IPS-15b (cell line): ENCODE measurements around the gene BAHCC1.

Source experiments
- H3K27me3 ChIP-seq: one replicate; pipeline ENCODE4 v1.6.1; 2013; ENCODE audit warnings: low read length; ENCODE audit not compliant: control insufficient read depth, insufficient read depth
- H3K36me3 ChIP-seq: one replicate; pipeline ENCODE4 v1.6.1; 2013; ENCODE audit warnings: low read length; ENCODE audit not compliant: control insufficient read depth, insufficient read depth
- H3K4me1 ChIP-seq: one replicate; pipeline ENCODE4 v1.6.1; 2013; ENCODE audit warnings: mild to moderate bottlenecking, low read length; ENCODE audit not compliant: control insufficient read depth, insufficient read depth
- H3K4me3 ChIP-seq: one replicate; pipeline ENCODE4 v1.5.1; 2013; ENCODE audit warnings: low read depth, low read length
- H3K9ac ChIP-seq: one replicate; pipeline ENCODE4 v1.6.1; 2013; ENCODE audit warnings: low read depth, mild to moderate bottlenecking, low read length
- H3K9me3 ChIP-seq: one replicate; pipeline ENCODE4 v1.6.1; 2013; ENCODE audit warnings: mild to moderate bottlenecking, low read length; ENCODE audit not compliant: control insufficient read depth, insufficient read depth

BAHCC1 gene

GRCh38 chr17:81481815-81482505, 86.7 kb downstream of the BAHCC1 start:
- H3K27me3 ChIP-seq = peaks cover 55% of the 10 kb centered on the region
- no peaks in the 10 kb centered on the region for H3K36me3 ChIP-seq
- H3K4me3 ChIP-seq = peak overlapping the region; percentile 26
- H3K9me3 ChIP-seq = no peaks in the 10 kb centered on the region
- H3K4me1 ChIP-seq = peaks cover 2% of the 10 kb centered on the region
- no peak overlapping the region for H3K9ac ChIP-seq

- H3K27me3 ChIP-seq = peaks cover 57% of the 10 kb centered on the region
- H3K4me3 ChIP-seq = no peak overlapping the region
- peaks cover 2% of the 10 kb centered on the region for H3K4me1 ChIP-seq
- H3K9me3 ChIP-seq = no peaks in the 10 kb centered on the region
- H3K36me3 ChIP-seq = no peaks in the 10 kb centered on the region
- no peak overlapping the region for H3K9ac ChIP-seq
These were observed 87.4 kb downstream of the BAHCC1 start for GRCh38 chr17:81482673-81483072.

GRCh38 chr17:81483085-81483861, 88.0 kb downstream of the BAHCC1 start:
- no peaks in the 10 kb centered on the region for H3K9me3 ChIP-seq
- H3K36me3 ChIP-seq = no peaks in the 10 kb centered on the region
- no peak overlapping the region for H3K9ac ChIP-seq
- peak overlapping the region; percentile 63 for H3K4me3 ChIP-seq
- H3K4me1 ChIP-seq = peaks cover 2% of the 10 kb centered on the region
- H3K27me3 ChIP-seq = peaks cover 53% of the 10 kb centered on the region

GRCh38 chr17:81483862-81484194, 88.6 kb downstream of the BAHCC1 start:
- Histone ChIP-seq H3K4me1 (peaks cover 2% of the 10 kb centered on the region), H3K36me3 (no peaks in the 10 kb centered on the region), H3K27me3 (peaks cover 53% of the 10 kb centered on the region), H3K9ac (peak overlapping the region; percentile 24), H3K4me3 (peak overlapping the region; percentile 63), H3K9me3 (no peaks in the 10 kb centered on the region)

GRCh38 chr17:81484195-81484979, 89.1 kb downstream of the BAHCC1 start:
- Histone ChIP-seq H3K9ac (peak overlapping the region; percentile 24), H3K27me3 (peaks cover 50% of the 10 kb centered on the region), H3K4me1 (peaks cover 2% of the 10 kb centered on the region), H3K36me3 (no peaks in the 10 kb centered on the region), H3K9me3 (no peaks in the 10 kb centered on the region), H3K4me3 (peak overlapping the region; percentile 63)

GRCh38 chr17:81486199-81486810, 91.0 kb downstream of the BAHCC1 start:
- H3K9ac ChIP-seq = no peak overlapping the region
- H3K27me3 ChIP-seq = peaks cover 34% of the 10 kb centered on the region
- no peaks in the 10 kb centered on the region for H3K9me3 ChIP-seq
- no peak overlapping the region for H3K4me3 ChIP-seq
- H3K4me1 ChIP-seq = peaks cover 14% of the 10 kb centered on the region
- H3K36me3 ChIP-seq = no peaks in the 10 kb centered on the region

- Histone ChIP-seq H3K27me3 (peaks cover 28% of the 10 kb centered on the region), H3K4me3 (no peak overlapping the region)
These were observed 91.8 kb downstream of the BAHCC1 start for GRCh38 chr17:81487089-81487486.

GRCh38 chr17:81487487-81488275, 92.4 kb downstream of the BAHCC1 start:
- no peaks in the 10 kb centered on the region for H3K36me3 ChIP-seq
- H3K9me3 ChIP-seq = no peaks in the 10 kb centered on the region
- H3K4me3 ChIP-seq = peak overlapping the region; percentile 8
- no peak overlapping the region for H3K9ac ChIP-seq
- peaks cover 18% of the 10 kb centered on the region for H3K4me1 ChIP-seq
- peaks cover 23% of the 10 kb centered on the region for H3K27me3 ChIP-seq

More at GRCh38 chr17:81487089-81487486, 91.8 kb downstream of the BAHCC1 start:
- no peak overlapping the region for H3K9ac ChIP-seq
- peaks cover 18% of the 10 kb centered on the region for H3K4me1 ChIP-seq
- H3K36me3 ChIP-seq = no peaks in the 10 kb centered on the region
- H3K9me3 ChIP-seq = no peaks in the 10 kb centered on the region

- peaks cover 16% of the 10 kb centered on the region for H3K27me3 ChIP-seq
- H3K36me3 ChIP-seq = no peaks in the 10 kb centered on the region
- H3K9me3 ChIP-seq = no peaks in the 10 kb centered on the region
- H3K4me1 ChIP-seq = peaks cover 18% of the 10 kb centered on the region
- H3K9ac ChIP-seq = no peak overlapping the region
- H3K4me3 ChIP-seq = peak overlapping the region; percentile 8
These were observed 93.1 kb downstream of the BAHCC1 start for GRCh38 chr17:81488276-81488860.

- peaks cover 11% of the 10 kb centered on the region for H3K27me3 ChIP-seq
- H3K4me1 ChIP-seq = peaks cover 18% of the 10 kb centered on the region
- no peaks in the 10 kb centered on the region for H3K36me3 ChIP-seq
- no peak overlapping the region for H3K9ac ChIP-seq
- H3K4me3 ChIP-seq = no peak overlapping the region
- H3K9me3 ChIP-seq = no peaks in the 10 kb centered on the region
These were observed 94.0 kb downstream of the BAHCC1 start for GRCh38 chr17:81489012-81489997.
